ENCODE measurements around the gene KCNB1. TPM values are rescaled to one million over a fixed set of nuclear protein-coding genes. Genes with fewer than 3 reads are reported as not detected.

Gene KCNB1
- total RNA-seq, 1 donor from 2014 or later, result not detected

DNA sequence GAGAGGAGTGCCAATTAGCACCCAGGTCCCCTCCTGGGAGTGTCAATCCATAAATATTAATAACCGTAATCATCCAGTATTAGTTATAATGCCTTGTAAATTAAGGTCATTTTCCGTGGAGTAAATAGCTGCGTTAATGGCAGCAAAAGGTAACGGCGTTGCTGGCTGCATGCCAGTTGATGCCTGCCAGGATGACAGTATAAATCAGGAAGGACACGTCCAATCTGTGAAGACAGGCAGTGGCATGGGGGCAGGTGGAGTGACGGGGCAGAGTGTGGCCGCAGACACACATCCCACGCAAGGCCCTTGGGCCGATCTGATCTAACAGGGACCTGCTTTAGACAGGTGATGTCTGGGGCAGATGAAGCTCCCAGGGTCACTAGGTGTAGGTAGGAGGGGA lies 49.1 kb downstream of the KCNB1 start:
- Histone ChIP-seq H3K4me3 (ENCODE audit: low read depth, low read length) (no peak overlapping the region), H3K27me3 (ENCODE audit: control insufficient read depth, insufficient read depth, low read length) (no peaks in the 10 kb centered on the region), H3K36me3 (ENCODE audit: control insufficient read depth, insufficient read depth, low read length) (no peaks in the 10 kb centered on the region)
- DNase-seq (ENCODE audit: low read depth), result no peak
- no peak for FAIRE-seq
- TF ChIP-seq, protein P1, sequence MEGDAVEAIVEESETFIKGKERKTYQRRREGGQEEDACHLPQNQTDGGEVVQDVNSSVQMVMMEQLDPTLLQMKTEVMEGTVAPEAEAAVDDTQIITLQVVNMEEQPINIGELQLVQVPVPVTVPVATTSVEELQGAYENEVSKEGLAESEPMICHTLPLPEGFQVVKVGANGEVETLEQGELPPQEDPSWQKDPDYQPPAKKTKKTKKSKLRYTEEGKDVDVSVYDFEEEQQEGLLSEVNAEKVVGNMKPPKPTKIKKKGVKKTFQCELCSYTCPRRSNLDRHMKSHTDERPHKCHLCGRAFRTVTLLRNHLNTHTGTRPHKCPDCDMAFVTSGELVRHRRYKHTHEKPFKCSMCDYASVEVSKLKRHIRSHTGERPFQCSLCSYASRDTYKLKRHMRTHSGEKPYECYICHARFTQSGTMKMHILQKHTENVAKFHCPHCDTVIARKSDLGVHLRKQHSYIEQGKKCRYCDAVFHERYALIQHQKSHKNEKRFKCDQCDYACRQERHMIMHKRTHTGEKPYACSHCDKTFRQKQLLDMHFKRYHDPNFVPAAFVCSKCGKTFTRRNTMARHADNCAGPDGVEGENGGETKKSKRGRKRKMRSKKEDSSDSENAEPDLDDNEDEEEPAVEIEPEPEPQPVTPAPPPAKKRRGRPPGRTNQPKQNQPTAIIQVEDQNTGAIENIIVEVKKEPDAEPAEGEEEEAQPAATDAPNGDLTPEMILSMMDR (IDR thresholded peaks at IDR 0.05; ENCODE audit: insufficient read depth, low read length, severe bottlenecking), result no peak

DNA sequence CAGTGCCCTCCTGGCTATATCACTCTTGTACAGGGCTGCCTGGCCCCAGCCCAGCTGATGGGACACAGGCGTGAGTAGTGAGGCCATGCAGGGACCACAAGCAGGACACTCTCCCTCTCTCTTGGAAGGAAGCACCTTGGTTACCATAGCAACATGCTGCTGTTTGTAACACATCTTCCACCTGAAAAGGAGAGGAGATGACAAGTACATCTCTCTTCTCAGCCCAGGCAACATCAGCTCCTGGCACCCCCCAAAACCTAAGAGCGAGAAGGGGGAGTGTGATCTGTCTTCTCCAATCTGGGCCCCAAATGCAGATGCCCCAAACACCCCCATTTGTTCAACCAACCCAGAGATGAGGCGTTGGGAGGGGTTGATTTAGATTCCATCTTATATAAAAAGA lies 49.9 kb downstream of the KCNB1 start:
- TF ChIP-seq, protein P1 (IDR thresholded peaks at IDR 0.05; ENCODE audit: insufficient read depth, low read length, severe bottlenecking), result no peak
- H3K4me3 ChIP-seq (ENCODE audit: low read depth, low read length), result no peak overlapping the region
- no peak for FAIRE-seq
- no peaks in the 10 kb centered on the region for H3K36me3 ChIP-seq (ENCODE audit: control insufficient read depth, insufficient read depth, low read length)
- DNase-seq (ENCODE audit: low read depth), result no peak
- H3K27me3 ChIP-seq (ENCODE audit: control insufficient read depth, insufficient read depth, low read length), result no peaks in the 10 kb centered on the region

DNA sequence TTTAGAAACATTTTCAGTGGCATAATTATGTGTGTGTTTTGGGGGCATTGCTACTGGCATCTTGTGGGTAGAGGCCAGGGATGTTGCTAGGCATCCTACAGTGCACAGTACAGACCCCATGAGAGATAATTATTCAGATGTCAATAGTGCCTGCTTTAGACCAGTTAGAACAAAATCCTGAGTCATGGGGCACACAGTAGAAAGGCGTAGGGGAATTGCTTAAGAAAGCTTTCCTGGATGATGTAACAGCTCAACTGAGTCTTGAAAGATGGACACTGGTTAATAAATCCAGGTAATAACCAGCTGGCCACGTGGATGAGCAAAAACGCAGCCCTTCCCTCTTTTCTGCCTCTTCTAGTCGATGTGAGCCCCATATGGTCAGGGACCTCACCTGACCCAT lies 51.1 kb downstream of the KCNB1 start:
- no peak for FAIRE-seq
- TF ChIP-seq, protein P1 (IDR thresholded peaks at IDR 0.05; ENCODE audit: insufficient read depth, low read length, severe bottlenecking), result no peak
- peak; percentile 81 for DNase-seq (ENCODE audit: low read depth)
- no peak overlapping the region for H3K4me3 ChIP-seq (ENCODE audit: low read depth, low read length)
- H3K27me3 ChIP-seq (ENCODE audit: control insufficient read depth, insufficient read depth, low read length), result no peaks in the 10 kb centered on the region
- H3K36me3 ChIP-seq (ENCODE audit: control insufficient read depth, insufficient read depth, low read length), result no peaks in the 10 kb centered on the region

DNA sequence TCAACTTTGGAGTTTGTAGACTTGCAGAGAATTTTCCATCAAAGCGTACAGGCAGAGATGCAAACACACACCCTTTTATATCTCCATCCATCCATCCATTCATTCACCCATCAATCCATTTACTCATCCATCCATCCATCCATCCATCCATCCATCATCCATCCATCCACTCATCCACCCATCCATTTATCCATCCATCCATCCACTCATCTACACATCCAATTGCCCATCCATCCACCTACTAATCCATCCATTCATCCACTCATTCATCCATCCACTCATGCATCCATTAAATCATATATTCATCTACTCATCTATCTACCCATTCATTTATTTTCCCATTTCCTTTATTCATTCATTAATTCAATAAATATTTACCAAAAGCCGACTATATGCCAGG lies 52.1 kb downstream of the KCNB1 start:
- TF ChIP-seq, protein P1 (IDR thresholded peaks at IDR 0.05; ENCODE audit: insufficient read depth, low read length, severe bottlenecking), result no peak
- no peaks in the 10 kb centered on the region for H3K36me3 ChIP-seq (ENCODE audit: control insufficient read depth, insufficient read depth, low read length)
- H3K4me3 ChIP-seq (ENCODE audit: low read depth, low read length), result no peak overlapping the region
- H3K27me3 ChIP-seq (ENCODE audit: control insufficient read depth, insufficient read depth, low read length), result no peaks in the 10 kb centered on the region
- DNase-seq (ENCODE audit: low read depth) (no peak), FAIRE-seq (no peak)

DNA sequence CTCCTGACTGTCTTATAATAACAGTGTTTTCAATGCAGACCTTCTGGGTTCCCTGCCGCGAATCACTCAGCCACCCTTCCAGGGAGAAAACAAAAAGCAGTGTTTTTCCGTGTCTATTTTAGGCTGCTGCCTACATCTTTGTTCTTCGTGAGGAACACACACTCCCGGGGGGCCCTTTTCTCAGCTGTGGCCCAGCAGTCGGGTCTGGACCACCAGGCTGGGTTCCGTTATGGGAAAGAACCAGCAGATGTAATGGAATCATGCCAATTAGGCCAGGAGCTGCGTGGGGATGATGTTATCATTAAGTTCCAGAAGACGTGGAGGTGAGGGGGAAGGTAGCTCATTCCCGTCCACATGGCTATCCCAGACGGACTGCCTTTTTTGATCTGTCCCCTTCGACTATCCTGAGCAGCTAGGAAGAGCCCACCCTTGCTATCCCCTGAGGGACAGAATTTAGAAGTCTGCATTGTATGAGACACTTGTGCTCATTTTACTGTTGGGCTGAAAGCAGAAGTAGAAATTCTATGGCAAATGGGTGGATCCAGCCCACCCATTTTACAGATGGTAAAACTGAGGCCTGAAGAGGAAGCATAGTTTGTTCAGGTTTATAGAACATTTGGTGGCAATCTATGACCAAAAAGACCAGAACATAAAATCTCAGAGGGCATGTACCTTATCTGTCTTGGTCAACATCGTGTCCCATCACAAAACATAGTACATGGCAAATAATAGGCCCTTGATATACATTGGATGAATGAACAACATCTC lies 54.5 kb downstream of the KCNB1 start:
- DNase-seq (ENCODE audit: low read depth), result no peak
- no peaks in the 10 kb centered on the region for H3K27me3 ChIP-seq (ENCODE audit: control insufficient read depth, insufficient read depth, low read length)
- TF ChIP-seq, protein P1 (IDR thresholded peaks at IDR 0.05; ENCODE audit: insufficient read depth, low read length, severe bottlenecking), result no peak

DNA sequence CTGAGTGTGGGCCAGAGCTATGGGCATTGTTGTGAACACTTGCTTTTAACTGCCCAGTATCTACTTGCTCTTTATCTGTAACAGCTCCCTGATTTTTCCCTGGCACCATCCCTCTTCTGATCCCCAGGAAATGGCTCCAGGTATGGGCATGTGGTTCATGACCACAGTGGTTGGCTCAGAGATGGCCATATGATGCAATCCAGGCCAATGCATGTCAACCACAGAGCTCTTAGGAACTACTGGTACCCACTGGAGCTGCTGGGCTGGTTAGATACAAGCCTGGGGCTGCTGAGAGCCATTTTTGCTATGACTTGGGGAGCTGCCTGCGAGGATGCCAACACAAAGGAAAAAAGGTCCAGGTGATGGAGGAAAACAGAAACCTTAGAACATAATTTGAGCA lies 55.6 kb downstream of the KCNB1 start:
- no peak for FAIRE-seq
- Histone ChIP-seq H3K36me3 (ENCODE audit: control insufficient read depth, insufficient read depth, low read length) (no peaks in the 10 kb centered on the region), H3K4me3 (ENCODE audit: low read depth, low read length) (no peak overlapping the region), H3K27me3 (ENCODE audit: control insufficient read depth, insufficient read depth, low read length) (no peaks in the 10 kb centered on the region)
- DNase-seq (ENCODE audit: low read depth), result peak; percentile 40
- TF ChIP-seq, protein P1 (IDR thresholded peaks at IDR 0.05; ENCODE audit: insufficient read depth, low read length, severe bottlenecking), result no peak

More for the DNA sequence above, 54.5 kb downstream of the KCNB1 start:
- no peak for FAIRE-seq
- Histone ChIP-seq H3K36me3 (ENCODE audit: control insufficient read depth, insufficient read depth, low read length) (no peaks in the 10 kb centered on the region), H3K4me3 (ENCODE audit: low read depth, low read length) (no peak overlapping the region)

Measured in bronchial epithelial cell (primary cell).